Right cardiac atrium (tissue), 5 donors: Measurements from ENCODE around the gene BTBD16. TPM values are rescaled to one million over a fixed set of nuclear protein-coding genes. Genes with fewer than 3 reads are reported as not detected.

Source experiments
- ATAC-seq, 2 donors: fragments of 200-7000 bp; cut with Tn5 transposase; one replicate each; pipeline versions ENCODE4 v1.8.0 to v1.9.1; 2020; ENCODE audit warnings: moderate library complexity in 2 of 2, mild to moderate bottlenecking in 1 of 2
- DNase-seq, 3 donors: peaks; one replicate each; pipeline ENCODE4 v3.0.0-alpha.2; 2020
- H3K27ac ChIP-seq: one replicate; pipeline ENCODE4 v1.5.1; 2013; ENCODE audit warnings: mild to moderate bottlenecking, low read length, control low read depth, moderate library complexity
- H3K27me3 ChIP-seq: one replicate; pipeline ENCODE4 v1.6.1; 2013; ENCODE audit not compliant: control insufficient read depth, insufficient read depth
- H3K4me1 ChIP-seq: one replicate; pipeline ENCODE4 v1.6.1; 2013; ENCODE audit warnings: low read length; ENCODE audit not compliant: control insufficient read depth, insufficient read depth
- H3K4me3 ChIP-seq: one replicate; pipeline ENCODE4 v1.5.1; 2013; ENCODE audit warnings: low read length, control low read depth
- H3K9me3 ChIP-seq: one replicate; pipeline ENCODE4 v1.6.1; 2013; ENCODE audit warnings: low read length; ENCODE audit not compliant: control insufficient read depth
- WGBS: extraction: QIAGEN DNeasy Blood & Tissue Kit; methylation state at CpG from one replicate; pipeline ENCODE4 v1.1.7; 2013; 5-methylcytosine and 5-hydroxymethylcytosine counted together
- intact Hi-C, 4 donors: fragments of 100-400 bp; cut with DNase I; formaldehyde crosslinking; loops; one replicate each; pipeline versions ENCODE4 v1.11.0 to v1.14.0; 2022 to 2023
- long read RNA-seq, 4 donors: library from polyadenylated mRNA; unstranded; transcript quantifications; one replicate each; pipeline ENCODE4 v2.0.0, GENCODE V29; 2020 to 2021
- polyA plus RNA-seq: library from polyadenylated mRNA; stranded (reverse); fragments of 200-250 nt; gene quantifications from one replicate; pipeline ENCODE4 v1.2.3, GENCODE V29; 2013
- total RNA-seq, 4 donors: library from RNA; stranded (reverse); fragmentation: NEBNext Ultra II Directional; extraction: Animal tissue kit (Norgen Biotek cat#: 25700); gene quantifications; one replicate each; pipeline ENCODE4 v1.2.1, GENCODE V29; 2021
- donor health status: healthy with polysubstance abuse.
- donor health status: DM: no; HTN: yes; CAD: no.
- donor health status: DM: no; HTN: no; CAD: no.
- donor health status: DM: no; HTN: yes; CAD: no; lungs with severe emphysema.
- donor health status: DM: yes; HTN: yes; CAD: no.

Gene BTBD16
- total RNA-seq (under 1 TPM in 2 of 4 donors, not detected in 2; 0.11 to 0.17 TPM), polyA plus RNA-seq (not detected)
- long read RNA-seq, donor 1, result 0 reads
- long read RNA-seq, donor 2, partial matches to known transcripts, result 0 of 1 reads
- long read RNA-seq, donor 2, other reads (novel, unspliced or antisense), result 1 of 1 reads
- long read RNA-seq, donor 3, result 0 reads
- long read RNA-seq, donor 4, result 0 reads

DNA sequence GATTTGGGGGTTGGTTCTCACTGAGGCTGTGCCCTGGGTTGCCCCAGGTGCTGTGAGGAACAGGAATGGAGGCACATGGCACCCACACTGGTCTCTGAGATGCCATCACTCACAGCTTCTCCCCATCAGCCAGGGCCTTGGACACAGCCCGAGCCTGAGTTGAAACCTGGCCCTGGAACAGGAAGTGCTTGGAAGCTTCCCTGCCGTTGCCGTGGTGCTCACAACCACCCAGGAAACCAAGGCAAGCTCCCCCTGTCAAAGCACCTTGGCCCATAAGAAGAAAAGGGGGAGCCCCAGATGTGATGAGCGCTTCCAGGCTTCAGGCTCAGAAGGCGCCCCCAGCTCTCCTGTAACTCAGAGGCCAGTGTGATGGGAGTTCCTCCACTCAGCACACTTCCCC, at the start of gene BTBD16:
BTBD16 (plus strand) TSS at position 221 of the 400 bp plus-strand sequence. CDS start 3,786 bp downstream, outside the sequence.
- no peak for DNase-seq
- ATAC-seq, result no peak
- Histone ChIP-seq H3K27ac (no peak within 1 kb of the TSS), H3K4me1 (no peaks in the 10 kb centered on the region), H3K27me3 (no peaks in the 10 kb centered on the region), H3K9me3 (no peaks in the 10 kb centered on the region), H3K4me3 (no peak within 1 kb of the TSS)
- WGBS, result 52% methylated on average over 5 of the region's 5 CpGs
- intact Hi-C loops, result no loop called here

- H3K9me3 ChIP-seq, result no peaks in the 10 kb centered on the region
- H3K4me1 ChIP-seq, result no peaks in the 10 kb centered on the region
- 72% methylated on average over 5 of the region's 5 CpGs for WGBS
- no peaks in the 10 kb centered on the region for H3K27me3 ChIP-seq
- H3K27ac ChIP-seq, result no peak overlapping the region
- ATAC-seq, result no peak
- intact Hi-C loops, result no loop called here
- no peak overlapping the region for H3K4me3 ChIP-seq
- DNase-seq, result no peak
Measured at GRCh38 chr10:122221958-122222357, 49.1 kb upstream of the BTBD16 start.

DNA sequence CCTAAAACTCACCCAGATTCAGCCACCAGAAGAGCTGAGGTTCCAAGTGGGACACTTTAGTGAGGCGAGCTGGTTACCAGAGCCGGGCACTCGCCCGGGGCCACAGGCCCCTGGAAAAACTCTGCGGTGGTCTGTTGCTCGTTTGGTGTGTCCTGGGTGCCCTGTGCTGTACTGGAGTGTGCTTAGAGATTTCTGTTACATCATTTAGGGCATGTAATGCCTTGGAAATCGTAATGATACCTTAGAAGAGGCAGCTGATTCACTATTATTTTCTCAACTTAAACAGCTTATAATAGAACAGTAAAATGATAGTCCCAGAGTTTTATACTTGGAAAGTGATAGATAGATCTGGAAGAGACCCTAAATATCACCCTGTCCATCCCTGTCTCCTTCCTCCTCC, 48.5 kb upstream of the BTBD16 start:
- no peak for ATAC-seq
- intact Hi-C loops, result no loop called here
- H3K27ac ChIP-seq, result no peak overlapping the region
- 91% methylated on average over 7 of the region's 7 CpGs for WGBS
- H3K9me3 ChIP-seq, result no peaks in the 10 kb centered on the region
- no peak for DNase-seq
- H3K4me3 ChIP-seq, result no peak overlapping the region
- H3K4me1 ChIP-seq, result no peaks in the 10 kb centered on the region
- H3K27me3 ChIP-seq, result no peaks in the 10 kb centered on the region

DNA sequence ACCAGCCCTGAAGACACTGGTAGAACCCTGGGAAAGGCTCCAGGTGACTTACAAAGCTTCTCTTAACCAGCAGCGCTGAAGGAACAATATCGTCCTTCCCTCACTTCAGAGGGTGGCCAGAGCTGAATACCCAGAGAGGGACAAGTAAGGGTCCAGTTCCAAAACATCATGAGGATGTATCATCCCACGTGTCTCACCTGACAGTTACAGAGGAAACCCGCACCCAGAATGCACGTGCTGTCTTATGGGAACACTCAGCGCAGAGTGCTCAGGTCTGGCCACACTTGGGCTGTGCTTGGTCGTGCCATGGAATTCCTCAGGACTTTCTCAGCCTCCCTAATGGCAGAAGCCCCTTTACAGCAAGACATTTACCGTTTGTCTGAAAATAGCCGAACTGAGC, 46.9 kb upstream of the BTBD16 start:
- DNase-seq (no peak), ATAC-seq (no peak)
- WGBS, result 88% methylated on average over 9 of the region's 9 CpGs
- H3K9me3 ChIP-seq, result no peaks in the 10 kb centered on the region
- intact Hi-C loops, result no loop called here
- no peaks in the 10 kb centered on the region for H3K27me3 ChIP-seq
- no peak overlapping the region for H3K27ac ChIP-seq
- H3K4me3 ChIP-seq, result no peak overlapping the region
- H3K4me1 ChIP-seq, result no peaks in the 10 kb centered on the region

DNA sequence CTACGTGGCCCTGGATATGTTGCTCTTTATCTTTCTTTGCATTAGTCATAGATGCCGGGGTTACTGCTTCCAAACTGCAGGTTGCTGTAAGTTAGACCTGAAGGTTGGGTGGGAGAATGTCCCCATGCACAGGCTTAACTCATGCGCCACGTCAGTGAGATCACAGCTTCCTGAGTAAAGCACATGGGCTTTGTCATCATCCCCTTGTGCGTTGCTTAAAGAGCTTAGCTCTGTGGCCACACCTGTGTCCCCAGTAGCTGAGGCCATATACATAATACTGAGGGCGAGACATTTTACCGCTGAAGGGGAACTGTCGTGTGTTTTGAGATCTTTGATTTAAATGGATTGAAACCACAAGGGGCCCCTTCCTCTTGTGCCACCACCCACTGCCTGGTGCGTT, 45.8 kb upstream of the BTBD16 start:
- Histone ChIP-seq H3K4me3 (no peak overlapping the region), H3K27ac (no peak overlapping the region), H3K9me3 (no peaks in the 10 kb centered on the region), H3K27me3 (no peaks in the 10 kb centered on the region), H3K4me1 (no peaks in the 10 kb centered on the region)
- no peak for ATAC-seq
- intact Hi-C loops, result no loop called here
- no peak for DNase-seq
- WGBS, result 79% methylated on average over 9 of the region's 9 CpGs

GRCh38 chr10:122227754-122228153, 43.3 kb upstream of the BTBD16 start:
- Histone ChIP-seq H3K27ac (no peak overlapping the region), H3K4me1 (peaks cover 3% of the 10 kb centered on the region), H3K27me3 (no peaks in the 10 kb centered on the region), H3K9me3 (no peaks in the 10 kb centered on the region), H3K4me3 (no peak overlapping the region)
- peak; percentile 37 to 60 for ATAC-seq
- 58% methylated on average over 4 of the region's 4 CpGs for WGBS
- peak in 1 of 3 donors; percentile 66 for DNase-seq
- intact Hi-C loops, result no loop called here

DNA sequence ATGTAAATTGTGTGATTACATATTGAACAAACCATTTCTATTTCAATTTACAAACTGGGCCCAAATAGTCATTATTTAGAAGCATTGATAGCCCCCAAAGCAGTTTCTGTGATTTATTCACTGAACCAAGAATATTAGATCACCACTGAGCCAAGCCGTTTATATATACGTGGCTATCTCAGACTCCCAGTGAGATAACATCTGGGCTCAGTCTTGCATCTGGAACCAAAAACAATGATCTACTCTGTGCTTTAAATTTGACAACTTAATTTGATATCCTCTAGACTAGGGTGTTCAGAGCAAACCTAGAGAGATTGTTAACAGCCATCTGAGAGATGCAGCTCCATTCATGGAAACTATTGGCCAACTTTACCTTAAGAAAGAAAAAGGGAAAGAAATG, 41.4 kb upstream of the BTBD16 start:
- intact Hi-C loops, result no loop called here
- ATAC-seq, result no peak
- no peak for DNase-seq
- no peak overlapping the region for H3K4me3 ChIP-seq
- no peak overlapping the region for H3K27ac ChIP-seq
- no peaks in the 10 kb centered on the region for H3K27me3 ChIP-seq
- no peaks in the 10 kb centered on the region for H3K9me3 ChIP-seq
- H3K4me1 ChIP-seq, result peaks cover 3% of the 10 kb centered on the region
- 52% methylated on average over 2 of the region's 2 CpGs for WGBS

- Histone ChIP-seq H3K4me1 (peaks cover 3% of the 10 kb centered on the region), H3K9me3 (no peaks in the 10 kb centered on the region), H3K4me3 (no peak overlapping the region), H3K27ac (no peak overlapping the region), H3K27me3 (no peaks in the 10 kb centered on the region)
- DNase-seq, result no peak
- WGBS, result 95% methylated on average over 19 of the region's 19 CpGs
- intact Hi-C loops, result no loop called here
- no peak for ATAC-seq
Measured at GRCh38 chr10:122230222-122230621, 40.9 kb upstream of the BTBD16 start.

- Histone ChIP-seq H3K27me3 (no peaks in the 10 kb centered on the region), H3K27ac (no peak overlapping the region), H3K9me3 (no peaks in the 10 kb centered on the region), H3K4me3 (no peak overlapping the region), H3K4me1 (peaks cover 3% of the 10 kb centered on the region)
- intact Hi-C loops, result no loop called here
- DNase-seq (no peak), ATAC-seq (no peak)
- 69% methylated on average over 3 of the region's 3 CpGs for WGBS
Measured at GRCh38 chr10:122232769-122233168, 38.3 kb upstream of the BTBD16 start.

- no peaks in the 10 kb centered on the region for H3K9me3 ChIP-seq
- H3K27ac ChIP-seq, result peak overlapping the region; percentile 1
- WGBS, result 70% methylated on average over 11 of the region's 11 CpGs
- DNase-seq, result peak; percentile 39 to 86 (median 82)
- peak; percentile 71 to 87 for ATAC-seq
- no peaks in the 10 kb centered on the region for H3K27me3 ChIP-seq
- intact Hi-C loops, result no loop called here
- H3K4me1 ChIP-seq, result peaks cover 3% of the 10 kb centered on the region
- no peak overlapping the region for H3K4me3 ChIP-seq
Measured at GRCh38 chr10:122233857-122234348, 37.2 kb upstream of the BTBD16 start.

DNA sequence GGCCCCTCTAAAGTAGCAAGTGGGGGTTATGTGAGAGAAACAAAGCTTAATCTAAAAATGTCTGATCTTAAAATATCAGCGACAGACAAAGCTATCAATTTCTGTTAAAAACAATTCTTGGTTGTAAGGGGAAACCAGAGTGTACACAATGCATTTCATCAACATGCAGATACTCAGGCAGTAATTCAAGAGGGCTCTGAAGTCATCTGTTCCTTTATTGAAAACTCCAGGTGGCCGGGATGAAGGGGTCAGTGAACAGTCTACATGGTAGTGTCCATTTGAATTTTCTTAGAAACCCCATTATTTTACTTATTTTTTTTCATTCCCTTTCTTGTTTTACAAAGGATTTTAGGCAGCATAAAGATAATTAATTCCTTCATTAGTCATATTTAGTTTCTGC, 36.7 kb upstream of the BTBD16 start:
- intact Hi-C loops, result no loop called here
- Histone ChIP-seq H3K27me3 (no peaks in the 10 kb centered on the region), H3K4me1 (peaks cover 3% of the 10 kb centered on the region), H3K9me3 (no peaks in the 10 kb centered on the region), H3K4me3 (no peak overlapping the region), H3K27ac (peak overlapping the region; percentile 1)
- DNase-seq (no peak), ATAC-seq (no peak)
- WGBS, result 72% methylated on average over 2 of the region's 2 CpGs
